H1 (cell line): ENCODE data around the gene BAZ1B.

Source experiments
- EP300 ChIP-seq, 2 experiments: IDR thresholded peaks; 1 replicate in 1 of 2; 2 replicates in 1 of 2; pipeline ENCODE4 v1.6.1; 2011 to 2012; ENCODE audit warnings: low read depth in 2 of 2, low read length in 2 of 2, mild to moderate bottlenecking in 2 of 2, borderline replicate concordance in 1 of 2, inconsistent platforms in 1 of 2, moderate library complexity in 1 of 2
- EZH2 ChIP-seq: fragments of 200-600 bp; sonication (generic); IDR thresholded peaks from 2 replicates; pipeline ENCODE4 v1.7.1; 2012; ENCODE audit warnings: low read depth, mild to moderate bottlenecking, moderate library complexity, low read length, inconsistent platforms; ENCODE audit not compliant: severe bottlenecking
- JUND ChIP-seq: IDR thresholded peaks from 2 replicates; pipeline ENCODE4 v1.6.1; 2011; ENCODE audit warnings: mild to moderate bottlenecking, improper control_type of control experiment, low read length
- POLR2A ChIP-seq, 2 experiments: IDR thresholded peaks; 1 replicate in 1 of 2; 2 replicates in 1 of 2; pipeline ENCODE4 v1.6.1; 2011; ENCODE audit warnings: low read depth in 2 of 2, low read length in 2 of 2, mild to moderate bottlenecking in 2 of 2; ENCODE audit errors: control extremely low read depth in 1 of 2
- POLR2AphosphoS5 ChIP-seq: IDR thresholded peaks from 2 replicates; pipeline ENCODE4 v1.6.1; 2011; ENCODE audit warnings: low read depth, low read length
- RFX5 ChIP-seq: IDR thresholded peaks from 2 replicates; pipeline ENCODE4 v1.6.1; 2011; ENCODE audit warnings: low read depth, low read length, improper control_type of control experiment, borderline replicate concordance
- TCF12 ChIP-seq: IDR thresholded peaks from 2 replicates; pipeline ENCODE4 v1.6.1; 2011; ENCODE audit warnings: low read depth, mild to moderate bottlenecking, low read length
- YY1 ChIP-seq: IDR thresholded peaks from 2 replicates; pipeline ENCODE4 v1.6.1; 2011; ENCODE audit warnings: low read depth, mild to moderate bottlenecking, low read length
- TF ChIP-seq, protein P1 (sequence below), 3 experiments: IDR thresholded peaks; 1 replicate in 2 of 3; 2 replicates in 1 of 3; pipeline versions ENCODE4 v1.5.1 to v1.6.1; 2011; ENCODE audit warnings: low read length in 3 of 3, mild to moderate bottlenecking in 3 of 3, inconsistent platforms in 2 of 3, low read depth in 1 of 3, moderate library complexity in 1 of 3; ENCODE audit not compliant: insufficient read depth in 1 of 3; ENCODE audit errors: control extremely low read depth in 1 of 3
- TF ChIP-seq, protein P2 (sequence below): IDR thresholded peaks from 2 replicates; pipeline ENCODE4 v1.6.1; 2012; ENCODE audit warnings: inconsistent platforms

DNA sequence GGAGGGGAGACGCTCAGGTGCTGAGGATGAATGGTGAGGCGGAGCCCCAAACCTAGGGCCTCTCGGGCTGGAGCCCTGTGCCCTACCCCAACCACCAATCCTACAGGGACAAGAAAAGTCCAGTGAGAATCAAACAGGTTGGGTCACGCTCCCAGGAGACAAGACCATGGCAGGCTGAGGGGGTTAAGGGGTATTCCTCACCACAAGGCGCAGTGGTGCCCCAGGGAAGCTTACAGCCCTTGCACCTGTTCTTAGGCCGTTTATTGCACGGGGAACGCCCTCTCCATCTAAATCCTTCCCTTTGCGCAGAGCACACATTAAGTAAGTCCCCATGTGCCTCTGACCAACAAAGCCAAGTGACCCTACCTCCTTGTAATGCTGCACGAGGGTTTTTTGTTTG is 85.0 kb downstream of the BAZ1B start:
- TF ChIP-seq, protein P1, sequence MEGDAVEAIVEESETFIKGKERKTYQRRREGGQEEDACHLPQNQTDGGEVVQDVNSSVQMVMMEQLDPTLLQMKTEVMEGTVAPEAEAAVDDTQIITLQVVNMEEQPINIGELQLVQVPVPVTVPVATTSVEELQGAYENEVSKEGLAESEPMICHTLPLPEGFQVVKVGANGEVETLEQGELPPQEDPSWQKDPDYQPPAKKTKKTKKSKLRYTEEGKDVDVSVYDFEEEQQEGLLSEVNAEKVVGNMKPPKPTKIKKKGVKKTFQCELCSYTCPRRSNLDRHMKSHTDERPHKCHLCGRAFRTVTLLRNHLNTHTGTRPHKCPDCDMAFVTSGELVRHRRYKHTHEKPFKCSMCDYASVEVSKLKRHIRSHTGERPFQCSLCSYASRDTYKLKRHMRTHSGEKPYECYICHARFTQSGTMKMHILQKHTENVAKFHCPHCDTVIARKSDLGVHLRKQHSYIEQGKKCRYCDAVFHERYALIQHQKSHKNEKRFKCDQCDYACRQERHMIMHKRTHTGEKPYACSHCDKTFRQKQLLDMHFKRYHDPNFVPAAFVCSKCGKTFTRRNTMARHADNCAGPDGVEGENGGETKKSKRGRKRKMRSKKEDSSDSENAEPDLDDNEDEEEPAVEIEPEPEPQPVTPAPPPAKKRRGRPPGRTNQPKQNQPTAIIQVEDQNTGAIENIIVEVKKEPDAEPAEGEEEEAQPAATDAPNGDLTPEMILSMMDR (IDR thresholded peaks at IDR 0.05; ENCODE audit: control extremely low read depth in 1 of 3, insufficient read depth in 1 of 3, low read depth in 1 of 3, low read length in 3 of 3) = no peak
- TF ChIP-seq JUND (no peak), EP300 (IDR thresholded peaks at IDR 0.05; ENCODE audit: borderline replicate concordance in 1 of 2, low read depth in 2 of 2, low read length in 2 of 2) (no peak), POLR2AphosphoS5 (no peak), EZH2 (no peak), POLR2A (IDR thresholded peaks at IDR 0.05; ENCODE audit: control extremely low read depth in 1 of 2, low read depth in 2 of 2, low read length in 2 of 2) (no peak), TCF12 (no peak), YY1 (no peak), RFX5 (no peak)
- TF ChIP-seq, protein P2, sequence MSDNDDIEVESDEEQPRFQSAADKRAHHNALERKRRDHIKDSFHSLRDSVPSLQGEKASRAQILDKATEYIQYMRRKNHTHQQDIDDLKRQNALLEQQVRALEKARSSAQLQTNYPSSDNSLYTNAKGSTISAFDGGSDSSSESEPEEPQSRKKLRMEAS = no peak
